ENCODE data around the gene IRF4. TPM values are rescaled to one million over a fixed set of nuclear protein-coding genes. Genes with fewer than 3 reads are reported as not detected.

The IRF4 gene
- total RNA-seq, result not detected in 2 replicates

DNA sequence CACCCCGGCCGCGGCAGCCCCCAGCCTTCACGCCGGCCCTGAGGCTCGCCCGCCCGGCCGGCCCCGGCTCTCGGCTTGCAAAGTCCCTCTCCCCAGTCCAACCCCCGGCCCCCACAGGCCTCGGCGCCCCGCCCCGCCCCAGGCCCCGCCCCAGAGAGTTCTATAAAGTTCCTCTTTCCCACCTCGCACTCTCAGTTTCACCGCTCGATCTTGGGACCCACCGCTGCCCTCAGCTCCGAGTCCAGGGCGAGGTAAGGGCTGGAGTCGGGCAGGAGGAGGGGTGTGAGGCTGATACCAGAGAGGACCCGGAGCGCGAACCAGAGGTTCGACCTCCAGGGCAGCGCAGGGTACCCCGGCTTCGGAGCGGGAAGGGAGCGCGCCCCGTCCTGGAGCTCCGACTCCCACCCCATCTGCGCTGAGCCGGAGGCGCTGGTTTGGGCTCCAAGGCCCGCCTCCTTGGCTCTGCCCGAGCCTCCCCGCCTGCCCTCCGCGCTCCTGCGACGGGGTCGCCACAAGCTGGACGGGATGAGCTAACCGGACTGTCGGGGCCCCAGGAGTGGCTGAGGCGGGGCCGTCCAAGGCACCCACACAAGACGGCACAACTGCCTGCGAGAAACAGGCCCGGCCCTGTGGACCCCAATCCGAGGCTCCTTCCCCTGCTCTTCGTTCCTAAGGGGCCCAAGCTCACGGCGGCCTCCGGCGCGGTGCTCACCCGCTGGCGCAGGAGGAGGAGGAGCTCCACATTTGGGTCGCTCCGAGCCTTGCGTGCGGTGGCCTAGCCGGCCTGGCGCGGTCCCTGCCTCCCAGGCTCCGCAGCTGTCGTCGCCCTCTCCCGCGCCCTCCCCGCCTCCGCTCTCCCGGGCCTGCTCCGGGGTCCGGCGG, at the start of gene IRF4:
IRF4 (plus strand) TSS at position 194 of the 882 bp plus-strand sequence. CDS start 1,401 bp downstream, outside the sequence.

Other genes with a start within 250 kb of the IRF4 start
- 20.0 and 23.9 TPM in 2 replicates for gene DUSP22, start 99.3 kb upstream of the IRF4 start, total RNA-seq